Adrenal gland (tissue), 12 donors: ENCODE data around the gene CIRBP. TPM values are rescaled to one million over a fixed set of nuclear protein-coding genes. Genes with fewer than 3 reads are reported as not detected.

Experiments
- DNase-seq, 7 donors: peaks; one replicate each; pipeline ENCODE4 v3.0.0-alpha.2; 2019 to 2020
- H3K27ac ChIP-seq, 5 donors: fragments of 200-600 bp; sonication (generic) in 4 of 5; 1 replicate in 3 of 5; 2 replicates in 2 of 5; pipeline versions ENCODE4 v1.5.1 to v1.8.0; 2016 to 2020; ENCODE audit warnings: mild to moderate bottlenecking in 1 of 5
- H3K27me3 ChIP-seq: fragments of 200-600 bp; 2 replicates; pipeline ENCODE4 v1.8.0; 2021
- H3K36me3 ChIP-seq, 2 donors: fragments of 200-600 bp; replicated peaks in 1 of 2; 1 replicate in 1 of 2; 2 replicates in 1 of 2; pipeline versions ENCODE4 v1.5.1 to v1.8.0; 2018 to 2022
- H3K4me1 ChIP-seq, 2 donors: fragments of 200-600 bp; replicated peaks in 1 of 2; 1 replicate in 1 of 2; 2 replicates in 1 of 2; pipeline versions ENCODE4 v1.5.1 to v1.8.0; 2018 to 2021
- H3K4me3 ChIP-seq, 4 donors: fragments of 200-600 bp; sonication (generic) in 3 of 4; one replicate each; pipeline ENCODE4 v1.5.1; 2016 to 2018
- H3K9me3 ChIP-seq, 3 donors: fragments of 200-600 bp; sonication (generic) in 1 of 3; replicated peaks in 1 of 3; 1 replicate in 2 of 3; 2 replicates in 1 of 3; pipeline versions ENCODE4 v1.5.1 to v1.8.0; 2016 to 2021
- POLR2A ChIP-seq, 2 donors: fragments of 450-650 bp; IDR thresholded peaks; one replicate each; pipeline ENCODE4 v1.6.1; 2017; ENCODE audit warnings: antibody characterized with exemption in 2 of 2, mild to moderate bottlenecking in 2 of 2, moderate library complexity in 1 of 2
- WGBS, 4 donors: extraction: QIAGEN DNeasy Blood & Tissue Kit in 2 of 4; methylation state at CpG; one replicate each; pipeline versions ENCODE4 v1.1.5 to v1.1.7; 2013 to 2017; 5-methylcytosine and 5-hydroxymethylcytosine counted together
- intact Hi-C, 2 donors: fragments of 100-400 bp; cut with DNase I; formaldehyde crosslinking; loops; one replicate each; pipeline versions ENCODE4 v1.14.1 to v1.15.0; 2022 to 2023
- polyA plus RNA-seq, 3 donors: library from polyadenylated mRNA; stranded (reverse); fragments of 200-250 nt in 2 of 3; fragments of 350-450 nt in 1 of 3; fragmentation: Illumina TruSeq in 1 of 3; extraction: RNeasy Lipid Tissue Mini Kit (QIAGEN cat#74804) in 1 of 3; gene quantifications; one replicate each; pipeline ENCODE4 v1.2.3, GENCODE V29; 2013 to 2014
- total RNA-seq, 9 donors: library from RNA; depleted of rRNA in 4 of 9; stranded (reverse); fragments of >200 nt in 4 of 9; fragments of 120-200 nt in 1 of 9; fragmentation: NEBNext Ultra II Directional in 1 of 9; extraction: Animal tissue kit (Norgen Biotek cat#: 25700) in 1 of 9; gene quantifications; one replicate each; pipeline versions ENCODE4 v1.1.0 to v1.2.4, GENCODE V29; 2013 to 2023
- TF ChIP-seq, protein P1 (sequence below), 6 experiments: fragments of 450-650 bp in 4 of 6; fragments of 200-600 bp in 2 of 6; sonication (generic) in 1 of 6; IDR thresholded peaks; 1 replicate in 5 of 6; 2 replicates in 1 of 6; pipeline versions ENCODE4 v1.5.1 to v1.8.0; 2016 to 2021; ENCODE audit warnings: antibody characterized with exemption in 6 of 6, mild to moderate bottlenecking in 2 of 6, moderate library complexity in 1 of 6
- donor health status: healthy with polysubstance abuse.
- donor health status: Bipolar disorder and iron deficiency.
- donor health status: DM: yes; HTN: yes; CAD: no.
- donor health status: DM: no; HTN: no; CAD: no.
- donor health status: DM: no; HTN: no; CAD: no.
- donor health status: DM: yes; HTN: yes; CAD: no.

The CIRBP gene
- total and polyA plus RNA-seq, 12 donors = 317 to 1,164 (median 685) TPM

DNA sequence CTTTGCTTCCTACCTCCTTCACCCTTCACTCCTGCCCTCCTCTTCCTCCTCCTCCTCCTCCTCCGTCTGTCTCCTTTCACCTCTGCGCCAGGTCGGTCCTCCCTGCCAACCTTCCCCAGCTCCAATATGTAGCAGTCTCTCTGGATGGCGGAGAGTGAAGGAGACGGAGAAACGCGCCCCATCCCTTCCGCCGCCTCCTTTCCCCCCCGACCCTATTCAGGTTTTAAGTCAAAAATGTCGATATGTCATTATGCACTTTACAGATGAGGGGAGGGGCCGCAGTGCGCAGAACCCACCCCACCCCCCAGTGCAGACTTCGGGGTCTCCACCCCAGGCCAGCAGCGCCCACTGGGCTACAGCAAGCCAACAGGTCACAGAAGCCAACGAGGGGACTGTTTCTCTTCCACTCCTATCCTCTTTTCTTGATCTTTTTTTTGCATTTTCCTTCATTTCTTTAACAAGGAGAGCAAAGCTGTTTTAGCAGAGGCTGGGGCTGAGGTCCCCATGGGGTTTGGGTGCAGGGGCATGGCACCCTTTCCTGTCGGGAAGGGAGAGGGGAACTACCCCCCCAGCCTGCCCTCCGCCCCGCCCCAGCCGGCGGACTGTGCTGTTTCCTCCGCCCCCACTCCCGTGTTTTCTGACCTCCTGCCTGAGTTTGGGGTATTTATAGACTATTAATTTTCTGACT, 11.5 kb upstream of the CIRBP start:
- DNase-seq = no peak
- intact Hi-C loops = no loop called here
- Histone ChIP-seq H3K9me3 (no peaks in the 10 kb centered on the region), H3K27me3 (no peaks in the 10 kb centered on the region), H3K4me3 (no peak overlapping the region), H3K36me3 (peaks cover 0 to 50% of the 10 kb centered on the region in 2 donors), H3K4me1 (peaks cover 64 to 78% of the 10 kb centered on the region in 2 donors), H3K27ac (peak overlapping the region in 4 of 5 donors; percentile 73 to 99 (median 89))
- 64 to 73% (median 68%) methylated on average over 21 to 23 of the region's 23 CpGs for WGBS, 4 donors
- no peak for TF ChIP-seq POLR2A (IDR thresholded peaks at IDR 0.05)
- TF ChIP-seq, protein P1, sequence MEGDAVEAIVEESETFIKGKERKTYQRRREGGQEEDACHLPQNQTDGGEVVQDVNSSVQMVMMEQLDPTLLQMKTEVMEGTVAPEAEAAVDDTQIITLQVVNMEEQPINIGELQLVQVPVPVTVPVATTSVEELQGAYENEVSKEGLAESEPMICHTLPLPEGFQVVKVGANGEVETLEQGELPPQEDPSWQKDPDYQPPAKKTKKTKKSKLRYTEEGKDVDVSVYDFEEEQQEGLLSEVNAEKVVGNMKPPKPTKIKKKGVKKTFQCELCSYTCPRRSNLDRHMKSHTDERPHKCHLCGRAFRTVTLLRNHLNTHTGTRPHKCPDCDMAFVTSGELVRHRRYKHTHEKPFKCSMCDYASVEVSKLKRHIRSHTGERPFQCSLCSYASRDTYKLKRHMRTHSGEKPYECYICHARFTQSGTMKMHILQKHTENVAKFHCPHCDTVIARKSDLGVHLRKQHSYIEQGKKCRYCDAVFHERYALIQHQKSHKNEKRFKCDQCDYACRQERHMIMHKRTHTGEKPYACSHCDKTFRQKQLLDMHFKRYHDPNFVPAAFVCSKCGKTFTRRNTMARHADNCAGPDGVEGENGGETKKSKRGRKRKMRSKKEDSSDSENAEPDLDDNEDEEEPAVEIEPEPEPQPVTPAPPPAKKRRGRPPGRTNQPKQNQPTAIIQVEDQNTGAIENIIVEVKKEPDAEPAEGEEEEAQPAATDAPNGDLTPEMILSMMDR (IDR thresholded peaks at IDR 0.05) = no peak

DNA sequence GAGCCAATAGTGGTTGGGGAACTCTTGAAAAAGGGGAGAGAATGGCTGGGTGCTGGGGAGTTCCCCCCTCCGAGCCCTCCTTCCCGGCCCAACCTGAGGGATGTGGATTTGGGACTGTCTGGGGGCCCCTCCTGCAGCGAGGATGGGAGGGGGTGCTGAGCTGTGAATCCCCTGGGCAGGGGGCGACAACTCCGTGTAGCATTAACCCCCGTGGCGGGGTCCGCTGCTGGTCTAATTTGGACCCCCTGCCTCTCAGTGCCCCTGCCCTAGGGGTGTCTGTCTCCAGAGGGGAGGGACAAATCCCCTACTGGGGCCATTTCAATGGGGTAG, 11.0 kb upstream of the CIRBP start:
- no peak for DNase-seq
- intact Hi-C loops = no loop called here
- peak overlapping the region in 4 of 5 donors; percentile 73 to 93 (median 89) for H3K27ac ChIP-seq
- WGBS, 4 donors = 60 to 76% (median 69%) methylated on average over 6 to 8 of the region's 8 CpGs
- H3K4me3 ChIP-seq = no peak overlapping the region
- H3K36me3 ChIP-seq = peaks cover 0 to 50% of the 10 kb centered on the region in 2 donors
- H3K9me3 ChIP-seq = no peaks in the 10 kb centered on the region
- H3K27me3 ChIP-seq = no peaks in the 10 kb centered on the region
- TF ChIP-seq POLR2A (IDR thresholded peaks at IDR 0.05) = no peak
- TF ChIP-seq, protein P1 (IDR thresholded peaks at IDR 0.05) = no peak
- peaks cover 62 to 79% of the 10 kb centered on the region in 2 donors for H3K4me1 ChIP-seq

DNA sequence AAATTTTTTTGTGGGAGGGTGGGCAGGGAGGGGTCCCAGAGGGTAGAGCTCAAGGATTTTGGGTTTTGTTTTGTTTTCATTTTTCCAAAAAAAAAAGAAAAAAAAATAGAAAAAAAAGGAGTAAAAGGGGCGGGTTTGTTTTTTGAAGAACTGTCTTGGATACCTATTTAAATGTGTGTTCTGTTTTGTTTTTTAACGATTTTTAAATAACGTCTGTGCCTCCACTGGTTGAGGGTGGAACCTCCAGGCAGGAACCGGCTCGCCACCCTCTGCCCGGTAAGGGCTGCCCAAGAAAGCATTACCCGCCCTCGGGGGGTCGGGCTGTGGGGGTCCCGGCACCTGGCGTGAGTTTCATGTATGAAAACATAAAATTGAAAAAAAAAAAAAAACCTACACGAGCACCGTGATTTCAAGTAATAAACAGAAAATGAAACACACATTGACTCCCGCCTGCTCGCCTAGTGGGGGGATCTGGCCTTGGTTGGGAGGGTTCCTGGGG, 10.4 kb upstream of the CIRBP start:
- TF ChIP-seq, protein P1 (IDR thresholded peaks at IDR 0.05) = no peak
- no peak for TF ChIP-seq POLR2A (IDR thresholded peaks at IDR 0.05)
- Histone ChIP-seq H3K4me3 (peak overlapping the region in 1 of 4 donors; percentile 30), H3K9me3 (no peaks in the 10 kb centered on the region), H3K36me3 (peaks cover 0 to 46% of the 10 kb centered on the region in 2 donors), H3K4me1 (peaks cover 56 to 72% of the 10 kb centered on the region in 2 donors), H3K27me3 (no peaks in the 10 kb centered on the region), H3K27ac (peak overlapping the region; percentile 84 to 93 (median 90))
- intact Hi-C loops = no loop called here
- no peak for DNase-seq
- 8 to 12% (median 10%) methylated on average over 15 of the region's 15 CpGs for WGBS, 4 donors

DNA sequence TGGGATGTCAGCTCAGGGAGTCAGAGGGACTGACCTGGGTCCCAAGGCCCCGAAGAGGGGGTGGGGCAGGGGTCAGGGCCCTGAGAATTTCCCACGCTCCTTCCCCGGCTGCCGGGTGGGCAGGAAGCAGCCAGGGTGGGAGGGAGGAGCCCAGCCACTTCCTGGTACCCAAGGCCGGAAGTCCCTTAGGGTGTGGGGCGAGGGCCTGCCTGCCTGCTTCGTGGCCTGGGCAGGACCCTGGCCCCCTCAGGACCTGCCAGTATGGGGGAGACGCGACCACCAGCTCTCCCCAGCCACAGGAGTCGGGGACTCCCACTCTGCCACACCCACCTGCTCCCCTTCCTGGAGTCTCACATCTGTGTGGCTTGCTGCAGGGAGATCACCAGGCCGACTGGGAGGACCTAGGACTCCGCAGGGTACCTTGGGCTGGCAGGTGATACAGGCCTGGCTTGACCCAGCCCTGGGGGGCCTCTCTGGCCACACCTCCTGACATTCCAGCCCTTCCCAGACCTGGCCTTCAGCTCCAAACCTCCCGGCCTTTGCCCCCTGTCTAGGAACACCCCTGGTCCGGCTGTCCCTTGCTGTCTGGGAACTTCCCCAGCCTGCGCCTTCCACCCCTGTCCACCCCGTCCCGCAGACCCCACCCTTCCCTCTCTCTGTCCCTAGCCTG, 9.8 kb upstream of the CIRBP start:
- H3K4me3 ChIP-seq = peak overlapping the region in 1 of 4 donors; percentile 30
- WGBS, 4 donors = 9 to 11% (median 11%) methylated on average over 8 to 17 of the region's 17 CpGs
- no peaks in the 10 kb centered on the region for H3K9me3 ChIP-seq
- no peaks in the 10 kb centered on the region for H3K27me3 ChIP-seq
- peaks cover 0 to 40% of the 10 kb centered on the region in 2 donors for H3K36me3 ChIP-seq
- intact Hi-C loops = no loop called here
- TF ChIP-seq, protein P1 (IDR thresholded peaks at IDR 0.05) = no peak
- TF ChIP-seq POLR2A (IDR thresholded peaks at IDR 0.05) = no peak
- H3K27ac ChIP-seq = peak overlapping the region; percentile 84 to 93 (median 90)
- DNase-seq = peak; percentile 75 to 87 (median 78)
- peaks cover 50 to 66% of the 10 kb centered on the region in 2 donors for H3K4me1 ChIP-seq
